HG02642 (cell line): ENCODE results near the gene RMND5A.

ENCODE experiments used
- ATAC-seq: cut with Tn5 transposase; IDR thresholded peaks from one replicate; pipeline ENCODE4 v1.9.1; 2021; ENCODE audit warnings: mild to moderate bottlenecking; ENCODE audit not compliant: unreplicated experiment, poor library complexity

Gene RMND5A

DNA sequence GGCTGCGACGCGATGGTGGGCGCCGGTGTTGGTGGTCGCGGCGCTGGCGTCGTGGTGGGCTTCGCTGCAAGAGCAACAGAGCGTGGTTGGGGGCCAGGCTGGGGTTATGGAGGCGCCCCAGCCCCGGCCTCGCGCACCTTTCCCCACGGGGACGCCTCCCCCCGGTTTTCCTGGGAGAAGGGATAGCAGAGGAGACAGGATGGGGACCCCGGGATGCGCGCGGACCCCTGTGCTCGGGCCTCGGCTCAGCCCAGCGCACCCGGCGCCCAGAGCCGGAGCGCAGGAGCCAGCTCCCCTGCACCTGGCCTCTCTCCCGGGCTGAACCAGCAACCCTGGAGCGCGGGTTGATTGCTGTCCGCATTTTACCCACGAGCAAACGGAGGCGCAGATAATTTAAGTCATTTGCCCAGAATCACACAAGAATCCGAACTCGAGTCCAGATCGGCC lies 69.6 kb downstream of the RMND5A start:
- no peak for ATAC-seq

DNA sequence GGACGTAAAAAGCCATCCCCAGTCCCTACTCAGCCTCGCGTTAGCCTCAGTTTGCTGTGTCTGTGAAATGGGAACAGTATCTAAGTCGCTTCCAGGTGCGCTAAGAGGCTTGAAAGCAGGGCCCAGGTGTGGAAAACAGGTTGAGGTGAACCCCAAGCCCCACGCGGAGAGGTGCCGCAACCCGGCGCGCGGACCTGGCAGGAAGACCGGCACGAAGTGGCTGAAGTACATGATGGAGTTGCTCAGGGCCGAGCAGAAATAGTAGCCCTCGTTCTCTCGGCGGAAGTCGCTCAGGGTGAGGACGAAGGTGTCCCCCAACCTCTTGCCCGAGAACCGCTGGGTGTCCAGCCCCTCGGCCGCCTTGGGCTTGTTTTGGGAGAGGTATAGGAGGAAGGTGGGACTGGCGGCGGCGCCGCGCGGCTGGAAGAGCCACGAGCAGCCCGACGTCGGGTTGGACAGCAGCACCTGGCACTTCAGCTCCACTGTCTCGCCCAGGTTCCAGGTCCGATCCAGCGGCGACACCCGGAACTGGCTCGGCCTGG lies 70.1 kb downstream of the RMND5A start:
- ATAC-seq, result no peak

DNA sequence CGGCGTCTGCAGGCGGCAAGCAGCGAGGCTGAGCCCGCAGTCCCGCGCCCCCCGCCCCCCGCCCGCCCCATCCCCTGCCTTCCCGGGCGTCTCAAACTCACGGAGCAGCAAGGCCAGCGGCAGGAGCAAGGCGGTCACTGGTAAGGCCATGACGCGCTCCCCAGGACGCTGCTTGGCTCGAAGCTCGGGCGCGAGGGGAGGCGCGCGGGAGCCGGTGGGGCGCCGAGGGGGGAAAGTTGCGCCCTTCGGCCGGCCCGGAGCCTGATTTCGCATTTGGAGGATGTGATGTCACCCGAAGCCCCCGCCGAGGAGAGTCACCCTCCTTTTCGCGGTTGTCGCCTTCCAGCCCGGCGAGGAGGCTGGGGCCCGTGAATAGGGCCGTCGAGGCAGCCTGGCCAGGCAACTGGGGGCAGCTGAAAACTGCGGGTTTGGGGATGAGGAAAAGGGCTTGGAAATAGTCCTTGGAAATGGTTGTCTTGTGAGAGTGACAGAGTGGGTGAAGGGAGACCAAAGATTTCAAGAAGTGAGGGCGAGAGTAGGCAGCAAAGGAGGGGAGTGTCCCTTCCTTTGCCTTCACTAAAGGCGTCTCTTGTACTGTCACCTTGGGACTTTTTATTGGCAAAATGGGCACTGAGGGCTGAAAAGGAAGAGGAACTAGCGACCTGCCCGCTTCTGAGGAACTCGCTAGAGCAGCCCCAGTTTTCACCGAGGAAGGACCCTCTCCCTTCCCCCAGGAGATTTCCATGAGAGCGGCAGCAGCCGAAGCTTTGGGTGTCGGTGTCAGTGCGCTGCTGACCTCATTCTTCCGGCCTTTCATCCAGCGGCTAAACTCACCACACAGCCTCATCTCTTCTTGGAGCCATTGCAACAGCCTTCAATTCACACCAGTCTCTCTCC lies 70.8 kb downstream of the RMND5A start, which contains the start of gene CD8A:
Gene CD8A, minus strand, starts transcription at position 238 of the 897 bp plus-strand sequence. Its CDS starts 88 bp downstream, at position 150.
- no peak for ATAC-seq

- no peak for ATAC-seq
Measured at GRCh38 chr2:86791573-86791972, 71.5 kb downstream of the RMND5A start.

DNA sequence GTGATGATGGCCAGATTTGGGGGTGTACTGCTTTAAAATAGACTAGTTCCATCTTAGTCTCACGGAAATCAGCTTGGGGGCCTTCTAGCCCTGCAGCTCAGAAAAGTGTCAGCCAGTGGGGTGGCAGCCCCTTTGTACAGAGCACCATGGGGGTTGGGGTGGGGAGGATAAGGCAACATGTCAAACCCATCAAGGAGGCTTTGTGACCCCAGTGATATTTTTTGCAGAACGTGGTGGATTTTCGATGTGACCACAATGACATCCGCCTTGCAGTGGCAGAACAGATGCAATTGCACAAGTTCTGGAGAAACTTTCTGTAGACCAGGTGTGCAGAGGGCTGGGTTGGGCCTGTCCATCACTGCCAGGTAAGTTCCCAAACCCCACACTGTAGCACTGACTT lies 73.7 kb downstream of the RMND5A start:
- ATAC-seq, result no peak

- no peak for ATAC-seq
Measured at GRCh38 chr2:86794861-86795260, 74.8 kb downstream of the RMND5A start.

DNA sequence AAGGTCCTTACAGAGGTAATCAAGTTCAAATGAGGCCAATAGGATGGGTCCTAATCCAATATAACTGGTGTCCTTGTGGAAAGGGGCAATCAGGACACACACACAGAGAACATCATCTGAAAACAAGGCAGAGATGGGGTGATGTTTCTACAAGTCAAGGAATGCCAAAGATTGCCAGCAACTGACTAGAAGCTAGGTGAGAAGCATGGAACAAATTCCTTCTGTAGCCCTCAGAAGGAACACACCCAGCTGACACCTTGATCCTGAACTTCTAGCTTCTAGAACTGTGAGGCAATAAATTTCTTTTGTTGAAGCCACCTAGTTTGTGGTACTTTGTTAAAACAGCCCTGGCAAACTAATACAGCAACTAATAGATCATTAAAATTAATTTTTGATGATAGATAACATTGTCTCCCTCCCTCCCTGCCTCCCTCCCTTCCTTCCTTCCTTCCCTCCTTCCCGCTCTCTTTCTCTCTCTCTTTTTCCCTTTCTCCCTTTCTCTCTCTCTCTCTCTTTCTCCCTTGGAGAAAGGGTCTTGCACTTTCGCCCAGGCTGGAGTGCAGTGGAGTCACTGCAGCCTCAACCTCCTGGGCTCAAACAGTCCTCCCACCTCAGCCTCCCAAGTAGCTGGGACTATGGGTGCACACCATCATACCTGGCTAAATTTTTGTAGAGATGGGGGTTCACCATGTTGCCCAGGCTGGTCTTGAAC lies 80.9 kb downstream of the RMND5A start:
- ATAC-seq, result no peak

DNA sequence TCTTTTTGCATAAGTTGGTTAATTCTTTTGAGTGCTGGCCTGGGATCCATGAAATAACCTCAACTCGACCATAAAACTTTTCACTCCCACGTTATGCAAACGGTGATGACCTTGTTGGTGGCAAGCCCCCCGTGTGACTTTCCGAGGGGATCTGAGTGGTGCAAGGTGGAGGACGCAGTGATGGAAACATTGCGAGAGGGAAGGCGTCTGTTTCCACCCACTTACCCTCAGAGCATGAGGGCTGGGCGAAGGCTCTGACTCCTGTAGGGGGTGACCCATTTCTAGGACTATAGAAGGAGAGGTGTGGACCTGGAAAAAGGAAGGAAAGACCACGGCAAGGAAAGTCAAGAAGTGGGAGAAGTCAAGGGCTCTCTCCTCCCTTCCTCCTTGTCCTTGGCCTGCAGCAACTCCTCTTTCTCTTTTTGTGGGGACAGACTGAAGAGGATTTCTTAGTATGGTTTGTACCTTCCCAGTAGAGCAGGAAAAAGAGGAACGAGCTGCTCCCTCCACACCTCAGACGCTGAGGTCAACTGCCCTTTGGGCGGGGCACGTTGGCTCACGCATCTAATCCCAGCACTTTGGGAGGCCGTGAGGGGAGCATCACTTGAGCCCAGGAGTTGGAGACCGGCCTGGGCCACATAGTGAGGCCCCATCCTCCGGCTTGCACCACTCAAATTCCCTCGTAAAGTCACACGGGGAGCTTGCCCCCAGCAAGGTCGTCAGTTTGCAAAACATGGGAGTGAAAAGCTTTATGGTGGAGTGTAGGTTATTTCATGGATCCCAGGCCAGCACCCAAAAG lies 86.2 kb downstream of the RMND5A start:
- ATAC-seq, result no peak

DNA sequence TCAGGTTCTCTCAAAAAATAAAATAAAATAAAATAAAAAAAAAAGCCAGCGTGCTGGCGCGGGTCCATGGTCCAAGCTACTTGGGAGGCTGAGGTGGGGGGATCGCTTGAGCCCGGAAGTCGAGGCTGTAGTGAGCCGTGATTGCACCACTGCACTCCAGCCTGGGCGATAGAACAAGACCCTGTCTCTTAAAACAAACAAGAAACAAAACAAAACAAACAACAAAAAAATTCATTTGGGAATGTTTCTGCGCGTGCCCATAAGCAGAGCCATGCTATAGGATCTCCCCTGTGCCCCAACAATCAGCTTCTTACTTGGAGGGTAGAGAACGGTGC lies 87.0 kb downstream of the RMND5A start:
- ATAC-seq, result no peak

DNA sequence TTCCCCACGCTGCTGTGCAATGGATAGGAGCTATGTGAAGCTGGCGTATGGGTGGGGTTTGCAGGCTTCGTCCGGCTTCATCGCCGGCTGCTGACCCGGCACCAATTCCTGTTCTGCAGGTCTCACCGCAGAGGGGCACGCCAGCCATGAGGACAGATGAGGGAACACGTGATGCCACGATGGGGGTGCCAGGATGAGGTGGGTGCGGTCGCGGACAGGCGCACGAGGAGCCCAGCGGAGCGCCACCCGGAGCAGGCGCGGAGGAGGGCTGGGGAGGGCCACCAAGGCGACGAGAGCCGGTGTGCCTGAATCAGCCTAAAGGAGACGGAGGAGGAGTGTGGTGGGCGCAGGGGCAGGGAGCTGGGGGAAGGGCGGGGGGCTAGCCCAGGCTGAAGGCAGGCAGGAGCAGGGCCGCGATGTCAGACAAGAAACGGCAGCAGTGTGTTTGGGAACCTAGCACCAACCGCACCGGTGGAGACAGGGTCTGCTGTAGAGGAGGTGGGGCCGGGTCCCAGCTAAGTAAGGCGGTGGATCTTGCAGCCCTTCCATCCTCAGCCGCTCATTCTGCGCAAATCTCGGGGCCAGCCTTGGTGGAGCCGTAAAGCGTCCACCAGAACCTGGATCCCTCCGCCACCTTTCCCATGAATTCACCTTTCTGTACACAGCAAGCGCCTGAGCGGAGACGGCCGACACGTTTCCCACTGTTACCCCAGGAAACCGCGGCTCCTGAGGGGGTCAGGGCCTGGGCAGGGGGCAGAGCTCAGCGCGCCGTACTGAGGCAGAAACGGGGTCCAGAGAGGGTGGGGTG lies 87.6 kb downstream of the RMND5A start:
- peak; percentile 36 for ATAC-seq

GRCh38 chr2:86808315-86809161 lies 88.4 kb downstream of the RMND5A start:
- peak; percentile 92 for ATAC-seq

- ATAC-seq, result no peak
Measured at GRCh38 chr2:86809481-86810121, 89.5 kb downstream of the RMND5A start.

DNA sequence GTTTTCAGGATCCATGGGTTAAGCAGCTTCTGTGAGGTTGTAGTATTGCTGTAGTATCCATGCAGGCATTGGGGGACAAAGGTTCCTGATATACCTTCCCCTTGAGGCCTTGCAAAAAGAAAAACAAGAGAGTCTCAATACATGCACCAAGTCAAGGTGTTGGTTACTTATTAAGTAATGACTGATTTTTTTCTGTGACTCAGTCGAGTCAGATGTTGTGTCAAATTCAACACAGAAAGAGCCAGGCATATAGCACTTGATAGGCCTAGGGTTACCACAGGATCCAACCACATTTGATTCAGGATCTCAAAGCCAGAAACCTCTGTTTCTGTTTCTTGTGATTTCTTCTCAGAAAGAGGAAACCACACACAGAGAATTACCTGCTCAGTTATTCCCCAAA lies 95.5 kb downstream of the RMND5A start:
- ATAC-seq, result no peak

DNA sequence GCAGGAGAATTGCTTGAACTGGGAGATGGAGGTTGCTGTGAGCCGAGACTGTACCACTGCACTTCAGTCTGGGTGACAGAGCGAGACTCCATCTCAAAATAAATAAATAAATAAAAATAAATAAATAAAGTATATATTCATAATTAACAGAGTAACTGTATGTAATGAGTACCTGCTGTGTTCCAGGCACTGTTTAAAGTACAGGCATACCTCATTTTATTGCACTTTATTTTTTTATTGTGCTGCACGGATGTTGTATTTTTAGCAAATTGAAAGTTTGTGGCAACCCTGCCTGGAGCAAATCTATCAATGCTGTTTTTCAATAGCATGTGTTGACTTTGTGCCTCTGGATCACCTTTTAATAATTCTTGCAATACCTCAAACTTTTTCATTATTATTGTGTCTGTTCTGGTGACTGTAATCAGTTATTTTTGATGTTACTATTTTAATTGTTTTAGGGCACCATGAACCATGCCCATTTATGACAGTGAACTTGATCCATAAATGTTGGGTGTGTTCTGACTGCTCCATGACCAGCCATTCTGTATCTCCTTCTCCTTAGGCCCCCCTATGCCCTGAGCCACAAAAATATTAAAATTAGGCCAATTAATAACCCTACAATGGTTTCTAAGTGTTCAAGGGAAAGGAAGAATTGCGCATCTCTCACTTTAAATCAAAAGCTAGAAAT lies 98.2 kb downstream of the RMND5A start:
- ATAC-seq, result no peak

DNA sequence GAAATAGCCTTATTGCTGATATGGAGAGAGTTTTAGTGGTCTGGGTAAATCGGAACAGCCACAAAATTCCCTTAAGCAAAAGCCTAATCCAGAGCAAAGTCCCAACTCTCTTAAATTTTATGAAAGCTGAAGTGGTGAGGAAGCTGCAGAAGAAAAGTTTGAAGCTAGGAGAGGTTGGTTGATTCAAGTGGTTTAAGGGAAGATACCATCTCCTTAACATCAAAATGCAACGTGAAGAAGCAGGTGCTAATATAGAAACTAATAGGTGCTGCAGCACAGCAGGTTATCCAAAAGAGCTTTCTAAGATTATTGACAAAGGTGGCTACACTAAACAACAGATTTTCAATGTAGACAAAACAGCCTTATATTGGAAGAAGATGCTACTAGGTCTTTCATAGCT lies 98.9 kb downstream of the RMND5A start:
- no peak for ATAC-seq

DNA sequence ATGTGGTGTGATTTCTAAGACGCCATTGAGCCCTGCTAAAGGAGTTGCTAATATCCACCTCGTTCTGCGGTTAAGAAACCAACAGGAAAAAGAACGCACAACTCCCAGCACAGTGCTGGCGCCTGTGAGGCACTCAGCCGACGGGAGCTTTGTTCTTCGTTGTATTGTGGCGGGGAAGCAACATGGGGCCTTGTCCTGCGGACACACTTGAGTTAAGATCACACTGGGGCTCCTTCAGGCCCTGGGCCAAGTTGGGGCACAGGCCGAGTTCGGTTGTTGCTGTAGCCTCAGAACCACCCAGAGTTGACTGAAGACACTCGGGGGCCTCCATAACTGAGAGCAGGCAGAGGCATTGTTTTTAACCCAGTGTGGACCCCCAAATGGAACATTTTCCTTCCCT lies 101.2 kb downstream of the RMND5A start:
- no peak for ATAC-seq

GRCh38 chr2:86821842-86822241 lies 101.8 kb downstream of the RMND5A start:
- ATAC-seq, result no peak
